Common myeloid progenitor, CD34-positive (primary cell): ENCODE results near the gene IGLL5.

Experiments
- CTCF ChIA-PET: fragments of 350-600 bp; sonication (Branson Sonifier 250); formaldehyde crosslinking; loops from one replicate; lab custom pipeline; 2021; ENCODE audit warnings: antibody characterized with exemption; lab: Charles Lee
- POLR2A ChIA-PET: fragments of 350-600 bp; sonication (Branson Sonifier 250); formaldehyde crosslinking; loops from one replicate; lab custom pipeline; 2021; ENCODE audit warnings: antibody characterized with exemption; lab: Charles Lee
- DNase-seq, 3 donors: peaks; one replicate each; pipeline versions ENCODE4 v3.0.0 to v3.0.0-alpha.2; 2013
- H3K27ac ChIP-seq, 2 experiments: 1 replicate in 1 of 2; 2 replicates in 1 of 2; pipeline ENCODE4 v1.7.0; 2013; ENCODE audit warnings: inconsistent platforms in 2 of 2, low read length in 2 of 2, mild to moderate bottlenecking in 2 of 2, low read depth in 1 of 2, moderate library complexity in 1 of 2; ENCODE audit not compliant: severe bottlenecking in 2 of 2, insufficient read depth in 1 of 2, poor library complexity in 1 of 2
- H3K27me3 ChIP-seq, 5 experiments: replicated peaks in 2 of 5; 1 replicate in 3 of 5; 2 replicates in 2 of 5; pipeline versions ENCODE4 v1.6.1 to v1.7.0; 2013; ENCODE audit warnings: low read length in 4 of 5, mild to moderate bottlenecking in 2 of 5, moderate library complexity in 2 of 5, inconsistent platforms in 1 of 5; ENCODE audit not compliant: insufficient read depth in 5 of 5, control insufficient read depth in 4 of 5
- H3K36me3 ChIP-seq, 4 experiments: 1 replicate in 2 of 4; 2 replicates in 2 of 4; pipeline versions ENCODE4 v1.6.1 to v1.7.0; 2013; ENCODE audit warnings: low read length in 3 of 4, control low read depth in 1 of 4, mild to moderate bottlenecking in 1 of 4; ENCODE audit not compliant: control insufficient read depth in 4 of 4, insufficient read depth in 4 of 4
- H3K4me1 ChIP-seq, 4 experiments: 1 replicate in 3 of 4; 2 replicates in 1 of 4; pipeline versions ENCODE4 v1.6.1 to v1.7.1; 2013; ENCODE audit warnings: low read length in 3 of 4, mild to moderate bottlenecking in 3 of 4, control low read depth in 1 of 4, inconsistent platforms in 1 of 4, moderate library complexity in 1 of 4; ENCODE audit not compliant: control insufficient read depth in 4 of 4, insufficient read depth in 4 of 4; ENCODE audit errors: control extremely low read depth in 1 of 4
- H3K4me3 ChIP-seq, 7 experiments: 1 replicate in 4 of 7; 2 replicates in 3 of 7; pipeline versions ENCODE4 v1.5.1 to v1.7.0; 2013; ENCODE audit warnings: mild to moderate bottlenecking in 7 of 7, low read length in 6 of 7, moderate library complexity in 6 of 7, inconsistent platforms in 2 of 7, low read depth in 2 of 7, control low read depth in 1 of 7; ENCODE audit not compliant: insufficient read depth in 4 of 7, control insufficient read depth in 1 of 7; ENCODE audit errors: extremely low read depth in 1 of 7
- H3K9me3 ChIP-seq, 5 experiments: 1 replicate in 4 of 5; 2 replicates in 1 of 5; pipeline versions ENCODE4 v1.6.1 to v1.7.1; 2013; ENCODE audit warnings: low read length in 4 of 5, mild to moderate bottlenecking in 2 of 5, inconsistent platforms in 1 of 5, low read depth in 1 of 5, moderate library complexity in 1 of 5; ENCODE audit not compliant: control insufficient read depth in 4 of 5, insufficient read depth in 2 of 5; ENCODE audit errors: control extremely low read depth in 1 of 5
- WGBS: methylation state at CpG from one replicate; pipeline ENCODE4 v1.1.5; 2013; ENCODE audit not compliant: insufficient coverage; 5-methylcytosine and 5-hydroxymethylcytosine counted together

Gene IGLL5

DNA sequence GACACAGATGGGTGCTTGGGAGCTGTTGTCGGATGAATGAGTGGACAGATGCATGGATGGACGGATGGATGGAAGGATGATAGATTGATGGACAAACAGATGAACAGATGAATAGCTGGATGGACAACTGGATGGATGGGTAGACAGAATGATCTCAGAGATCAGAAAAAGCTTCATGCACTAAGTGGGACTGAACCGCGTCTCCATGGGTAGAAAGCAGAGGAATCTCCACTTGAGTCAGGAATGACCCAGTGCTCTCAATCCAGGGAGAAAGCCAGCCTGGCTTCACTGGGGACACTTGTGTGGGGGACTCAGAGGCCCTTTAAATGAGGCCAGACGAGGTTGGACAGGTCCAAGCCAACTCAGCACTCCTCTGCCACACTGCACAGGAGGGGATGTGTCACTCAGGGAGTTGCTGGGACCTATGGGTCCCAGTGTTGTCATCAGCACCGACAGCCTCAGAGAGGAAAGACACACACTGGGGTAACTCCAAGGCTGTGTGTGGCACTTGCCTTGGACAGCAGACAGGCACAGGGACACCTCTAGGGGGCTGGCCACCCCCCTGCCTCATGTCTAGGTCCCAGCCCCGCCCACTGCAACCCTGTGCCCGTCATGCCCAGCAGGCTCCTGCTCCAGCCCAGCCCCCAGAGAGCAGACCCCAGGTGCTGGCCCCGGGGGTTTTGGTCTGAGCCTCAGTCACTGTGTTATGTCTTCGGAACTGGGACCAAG is 5.6 kb downstream of the IGLL5 start:
- Histone ChIP-seq H3K36me3 (no peaks in the 10 kb centered on the region), H3K4me1 (peaks cover 0 to 8% (median under 1%) of the 10 kb centered on the region in 4 experiments), H3K4me3 (no peak overlapping the region), H3K27ac (no peak overlapping the region), H3K27me3 (peaks cover 0 to 6% (median 0%) of the 10 kb centered on the region in 5 experiments), H3K9me3 (no peaks in the 10 kb centered on the region)
- no peak for DNase-seq
- POLR2A ChIA-PET: no interaction called here
- CTCF ChIA-PET: interaction anchor here (1.5 kb wide), 2 partner anchors 9 to 49 kb away, joined by 3 to 7 read pairs; no protein-coding TSS in a partner anchor
- WGBS: 91% methylated on average over 9 of the region's 10 CpGs

GRCh38 chr22:22893891-22894739 is 6.5 kb downstream of the IGLL5 start:
- CTCF ChIA-PET: interaction anchor here (1.5 kb wide), 2 partner anchors 10 to 49 kb away, joined by 3 to 7 read pairs; no protein-coding TSS in a partner anchor
- no peak for DNase-seq
- peaks cover 0 to 8% (median under 1%) of the 10 kb centered on the region in 4 experiments for H3K4me1 ChIP-seq

GRCh38 chr22:22894740-22895731 is 7.4 kb downstream of the IGLL5 start:
- H3K27ac ChIP-seq: no peak overlapping the region
- ChIA-PET POLR2A (no interaction called here), CTCF (interaction anchor here (0.7 to 1.3 kb wide), 3 partner anchors 8 to 47 kb away, joined by 3 to 4 read pairs (median 3); partner anchors contain the start of gene IGLL5)
- H3K4me1 ChIP-seq: peaks cover 0 to 8% (median under 1%) of the 10 kb centered on the region in 4 experiments
- WGBS: 86% methylated on average over 10 of the region's 17 CpGs
- peaks cover 0 to 3% (median 0%) of the 10 kb centered on the region in 5 experiments for H3K27me3 ChIP-seq
- no peak overlapping the region for H3K4me3 ChIP-seq
- H3K9me3 ChIP-seq: no peaks in the 10 kb centered on the region
- no peaks in the 10 kb centered on the region for H3K36me3 ChIP-seq
- no peak for DNase-seq

More at GRCh38 chr22:22893891-22894739, 6.5 kb downstream of the IGLL5 start:
- Histone ChIP-seq H3K27ac (no peak overlapping the region), H3K9me3 (no peaks in the 10 kb centered on the region), H3K4me3 (no peak overlapping the region), H3K27me3 (peaks cover 0 to 3% (median 0%) of the 10 kb centered on the region in 5 experiments), H3K36me3 (no peaks in the 10 kb centered on the region)
- 95% methylated on average over 8 of the region's 9 CpGs for WGBS
- POLR2A ChIA-PET: no interaction called here

DNA sequence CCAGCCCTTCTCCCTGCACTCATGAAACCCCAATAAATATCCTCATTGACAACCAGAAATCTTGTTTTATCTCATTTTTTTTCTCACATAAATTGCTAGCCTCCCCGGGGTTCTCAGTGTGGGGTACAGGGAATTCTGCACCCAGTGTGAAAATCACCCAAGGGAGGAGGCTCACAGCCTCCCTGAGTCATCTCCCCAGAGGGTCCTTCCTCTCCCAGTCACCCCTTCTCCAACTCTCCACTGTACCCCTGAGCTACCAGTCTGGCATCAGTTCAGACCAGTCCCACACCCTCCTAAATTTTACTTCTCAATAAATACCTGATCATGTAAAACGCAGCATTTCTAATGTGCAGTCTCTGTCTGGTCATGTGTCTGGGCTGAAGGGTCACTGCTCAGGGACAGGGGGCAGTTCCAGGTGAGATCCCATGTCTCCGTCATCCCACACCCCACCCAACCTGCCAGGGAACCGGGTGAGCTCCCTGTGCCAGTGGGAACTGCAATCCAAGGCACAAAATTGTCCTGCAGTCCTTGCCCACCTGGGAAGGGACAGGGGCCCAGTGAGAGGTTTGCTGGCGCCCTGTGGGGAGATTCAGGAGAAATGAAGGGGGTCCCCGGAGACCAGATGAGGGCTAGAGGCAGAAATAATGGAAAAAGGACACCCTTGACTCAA is 8.3 kb downstream of the IGLL5 start:
- Histone ChIP-seq H3K27me3 (peaks cover 0 to 3% (median 0%) of the 10 kb centered on the region in 5 experiments), H3K4me3 (no peak overlapping the region), H3K9me3 (no peaks in the 10 kb centered on the region), H3K27ac (no peak overlapping the region), H3K4me1 (peaks cover 0 to 8% (median under 1%) of the 10 kb centered on the region in 4 experiments), H3K36me3 (no peaks in the 10 kb centered on the region)
- 95% methylated on average over 5 of the region's 6 CpGs for WGBS
- DNase-seq: no peak
- POLR2A ChIA-PET: interaction anchor here (1.7 kb wide), 1 partner anchor 12 kb away, joined by 6 read pairs; no protein-coding TSS in a partner anchor
- CTCF ChIA-PET: interaction anchor here (0.7 to 1.3 kb wide), 4 partner anchors 8 to 126 kb away, joined by 3 to 4 read pairs (median 4); partner anchors contain the start of gene IGLL5

DNA sequence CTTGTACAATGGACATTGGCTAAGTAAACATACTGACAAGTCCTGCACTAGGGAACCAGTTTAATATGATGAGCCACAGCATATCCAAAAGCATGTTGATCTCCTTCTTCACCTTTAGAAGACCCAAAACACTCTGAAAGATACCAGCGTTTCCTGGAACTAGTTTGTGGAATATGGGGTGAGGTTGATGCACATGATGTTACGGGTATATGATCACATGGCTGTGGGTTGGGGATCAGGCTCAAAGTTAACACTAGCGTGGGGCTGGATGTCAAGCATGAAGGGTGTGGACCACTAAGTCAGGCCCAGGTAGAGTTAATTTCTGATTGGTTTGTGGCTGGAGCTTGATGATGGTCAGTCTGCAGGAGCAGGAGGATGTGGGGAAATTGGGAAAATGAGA is 9.0 kb downstream of the IGLL5 start:
- no peak for DNase-seq
- ChIA-PET CTCF (interaction anchor here (1.3 to 2.3 kb wide), 2 partner anchors 12 to 126 kb away, joined by 4 to 16 read pairs; no protein-coding TSS in a partner anchor), POLR2A (interaction anchor here (1.7 kb wide), 1 partner anchor 12 kb away, joined by 6 read pairs; no protein-coding TSS in a partner anchor)
- peaks cover 0 to 8% (median under 1%) of the 10 kb centered on the region in 4 experiments for H3K4me1 ChIP-seq
- H3K36me3 ChIP-seq: no peaks in the 10 kb centered on the region
- WGBS: 100% methylated on average over 2 of the region's 3 CpGs
- no peak overlapping the region for H3K27ac ChIP-seq
- H3K9me3 ChIP-seq: no peaks in the 10 kb centered on the region
- H3K27me3 ChIP-seq: peaks cover 0 to 3% (median 0%) of the 10 kb centered on the region in 5 experiments
- no peak overlapping the region for H3K4me3 ChIP-seq
